Measurements from ENCODE around the gene SMOC1.

DNA sequence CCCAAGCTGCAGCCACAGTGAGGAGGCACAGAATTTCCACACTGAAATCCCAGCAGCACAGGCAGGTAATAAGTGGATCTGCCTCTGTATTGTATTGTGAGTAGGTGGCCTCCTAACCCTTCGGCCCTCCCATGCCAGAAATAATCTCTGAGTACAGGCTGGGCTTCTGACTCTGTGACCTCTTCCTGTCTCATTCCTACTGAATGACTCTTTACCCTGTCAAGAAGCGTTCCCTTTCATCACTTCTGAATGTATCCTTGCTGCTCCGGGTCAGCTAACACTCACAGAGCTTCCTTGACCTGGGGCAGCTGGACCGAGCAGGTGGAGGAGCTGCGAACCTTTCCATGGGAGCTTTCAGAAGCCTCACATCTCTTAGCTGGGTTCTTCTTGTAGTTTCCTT is 190.0 kb downstream of the SMOC1 start:
- TF ChIP-seq, protein P1, sequence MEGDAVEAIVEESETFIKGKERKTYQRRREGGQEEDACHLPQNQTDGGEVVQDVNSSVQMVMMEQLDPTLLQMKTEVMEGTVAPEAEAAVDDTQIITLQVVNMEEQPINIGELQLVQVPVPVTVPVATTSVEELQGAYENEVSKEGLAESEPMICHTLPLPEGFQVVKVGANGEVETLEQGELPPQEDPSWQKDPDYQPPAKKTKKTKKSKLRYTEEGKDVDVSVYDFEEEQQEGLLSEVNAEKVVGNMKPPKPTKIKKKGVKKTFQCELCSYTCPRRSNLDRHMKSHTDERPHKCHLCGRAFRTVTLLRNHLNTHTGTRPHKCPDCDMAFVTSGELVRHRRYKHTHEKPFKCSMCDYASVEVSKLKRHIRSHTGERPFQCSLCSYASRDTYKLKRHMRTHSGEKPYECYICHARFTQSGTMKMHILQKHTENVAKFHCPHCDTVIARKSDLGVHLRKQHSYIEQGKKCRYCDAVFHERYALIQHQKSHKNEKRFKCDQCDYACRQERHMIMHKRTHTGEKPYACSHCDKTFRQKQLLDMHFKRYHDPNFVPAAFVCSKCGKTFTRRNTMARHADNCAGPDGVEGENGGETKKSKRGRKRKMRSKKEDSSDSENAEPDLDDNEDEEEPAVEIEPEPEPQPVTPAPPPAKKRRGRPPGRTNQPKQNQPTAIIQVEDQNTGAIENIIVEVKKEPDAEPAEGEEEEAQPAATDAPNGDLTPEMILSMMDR (IDR thresholded peaks at IDR 0.05; ENCODE audit: borderline replicate concordance, extremely low read depth, low read length, poor library complexity, severe bottlenecking): no peak
- no peak for TF ChIP-seq EZH2 (IDR thresholded peaks at IDR 0.05; ENCODE audit: borderline replicate concordance, low read depth, low read length, severe bottlenecking)
